Measurements from ENCODE around the gene SSTR5. TPM values are rescaled to one million over a fixed set of nuclear protein-coding genes. Genes with fewer than 3 reads are reported as not detected.

SSTR5 gene
- total RNA-seq, 1 donor from 2014 or later, result 1.3 TPM

- no peaks in the 10 kb centered on the region for H3K4me1 Mint-ChIP-seq (ENCODE audit: low read depth, unreplicated experiment)
- H3K27ac Mint-ChIP-seq (ENCODE audit: unreplicated experiment), result no peak overlapping the region
- no peak overlapping the region for H3K4me3 Mint-ChIP-seq (ENCODE audit: unreplicated experiment)
- no peak for DNase-seq
- no peaks in the 10 kb centered on the region for H3K36me3 Mint-ChIP-seq (ENCODE audit: unreplicated experiment)
- H3K9me3 Mint-ChIP-seq (ENCODE audit: unreplicated experiment), result peaks cover under 1% of the 10 kb centered on the region
- H3K27me3 Mint-ChIP-seq (ENCODE audit: unreplicated experiment), result no peaks in the 10 kb centered on the region
- no peak for TF ChIP-seq CTCF (IDR thresholded peaks at IDR 0.05; ENCODE audit: partially characterized antibody, unreplicated experiment)
These were observed 40.9 kb upstream of the SSTR5 start for GRCh38 chr16:1031666-1032065.

GRCh38 chr16:1032607-1033006, 39.9 kb upstream of the SSTR5 start:
- H3K27ac Mint-ChIP-seq (ENCODE audit: unreplicated experiment), result no peak overlapping the region
- H3K36me3 Mint-ChIP-seq (ENCODE audit: unreplicated experiment), result no peaks in the 10 kb centered on the region
- DNase-seq, result no peak
- no peaks in the 10 kb centered on the region for H3K9me3 Mint-ChIP-seq (ENCODE audit: unreplicated experiment)
- H3K4me1 Mint-ChIP-seq (ENCODE audit: low read depth, unreplicated experiment), result no peaks in the 10 kb centered on the region
- H3K27me3 Mint-ChIP-seq (ENCODE audit: unreplicated experiment), result no peaks in the 10 kb centered on the region
- TF ChIP-seq CTCF (IDR thresholded peaks at IDR 0.05; ENCODE audit: partially characterized antibody, unreplicated experiment), result no peak
- H3K4me3 Mint-ChIP-seq (ENCODE audit: unreplicated experiment), result no peak overlapping the region

GRCh38 chr16:1033128-1033679, 39.3 kb upstream of the SSTR5 start:
- Mint-ChIP-seq H3K36me3 (ENCODE audit: unreplicated experiment) (no peaks in the 10 kb centered on the region), H3K27me3 (ENCODE audit: unreplicated experiment) (no peaks in the 10 kb centered on the region), H3K4me1 (ENCODE audit: low read depth, unreplicated experiment) (no peaks in the 10 kb centered on the region), H3K9me3 (ENCODE audit: unreplicated experiment) (peaks cover 2% of the 10 kb centered on the region), H3K27ac (ENCODE audit: unreplicated experiment) (no peak overlapping the region), H3K4me3 (ENCODE audit: unreplicated experiment) (no peak overlapping the region)
- TF ChIP-seq CTCF (IDR thresholded peaks at IDR 0.05; ENCODE audit: partially characterized antibody, unreplicated experiment), result no peak
- DNase-seq, result no peak

GRCh38 chr16:1034230-1035065, 38.1 kb upstream of the SSTR5 start:
- Mint-ChIP-seq H3K9me3 (ENCODE audit: unreplicated experiment) (peaks cover 2% of the 10 kb centered on the region), H3K4me3 (ENCODE audit: unreplicated experiment) (no peak overlapping the region), H3K27me3 (ENCODE audit: unreplicated experiment) (no peaks in the 10 kb centered on the region), H3K36me3 (ENCODE audit: unreplicated experiment) (no peaks in the 10 kb centered on the region), H3K27ac (ENCODE audit: unreplicated experiment) (no peak overlapping the region), H3K4me1 (ENCODE audit: low read depth, unreplicated experiment) (no peaks in the 10 kb centered on the region)
- no peak for DNase-seq
- TF ChIP-seq CTCF (IDR thresholded peaks at IDR 0.05; ENCODE audit: partially characterized antibody, unreplicated experiment), result no peak

GRCh38 chr16:1035066-1035415, 37.5 kb upstream of the SSTR5 start:
- H3K27ac Mint-ChIP-seq (ENCODE audit: unreplicated experiment), result no peak overlapping the region

More at GRCh38 chr16:1035066-1035415, 37.5 kb upstream of the SSTR5 start:
- no peak overlapping the region for H3K4me3 Mint-ChIP-seq (ENCODE audit: unreplicated experiment)
- H3K27me3 Mint-ChIP-seq (ENCODE audit: unreplicated experiment), result no peaks in the 10 kb centered on the region
- no peak for TF ChIP-seq CTCF (IDR thresholded peaks at IDR 0.05; ENCODE audit: partially characterized antibody, unreplicated experiment)
- no peaks in the 10 kb centered on the region for H3K4me1 Mint-ChIP-seq (ENCODE audit: low read depth, unreplicated experiment)
- no peak for DNase-seq
- peaks cover 2% of the 10 kb centered on the region for H3K9me3 Mint-ChIP-seq (ENCODE audit: unreplicated experiment)
- H3K36me3 Mint-ChIP-seq (ENCODE audit: unreplicated experiment), result no peaks in the 10 kb centered on the region
